LNCAP (cell line): ENCODE data around the gene NUCKS1.

Experiments used
- CTCF ChIP-seq: fragments of 450-650 bp; IDR thresholded peaks from 2 replicates; pipeline ENCODE4 v1.5.1; 2017; ENCODE audit warnings: mild to moderate bottlenecking

Gene NUCKS1

GRCh38 chr1:205676597-205676996, 73.4 kb downstream of the NUCKS1 start:
- no peak for TF ChIP-seq CTCF

GRCh38 chr1:205676002-205676401, 74.0 kb downstream of the NUCKS1 start:
- no peak for TF ChIP-seq CTCF

GRCh38 chr1:205675247-205675646, 74.7 kb downstream of the NUCKS1 start:
- no peak for TF ChIP-seq CTCF

- TF ChIP-seq CTCF = no peak
Observed at GRCh38 chr1:205672970-205673369, 77.0 kb downstream of the NUCKS1 start.

- no peak; the same call in 1 of the 2 replicates for TF ChIP-seq CTCF
Observed at GRCh38 chr1:205672395-205672889, 77.5 kb downstream of the NUCKS1 start.

GRCh38 chr1:205670611-205671430, 79.2 kb downstream of the NUCKS1 start:
- TF ChIP-seq CTCF = no peak

- TF ChIP-seq CTCF = no peak
Observed at GRCh38 chr1:205670150-205670446, 79.9 kb downstream of the NUCKS1 start.
